GM18526 (cell line): ENCODE measurements around the gene PDPN.

ENCODE experiments used
- POLR2A ChIP-seq: IDR thresholded peaks from 3 replicates; pipeline ENCODE4 v1.6.1; 2011; ENCODE audit not compliant: insufficient read length; ENCODE audit errors: extremely low read depth

PDPN gene

DNA sequence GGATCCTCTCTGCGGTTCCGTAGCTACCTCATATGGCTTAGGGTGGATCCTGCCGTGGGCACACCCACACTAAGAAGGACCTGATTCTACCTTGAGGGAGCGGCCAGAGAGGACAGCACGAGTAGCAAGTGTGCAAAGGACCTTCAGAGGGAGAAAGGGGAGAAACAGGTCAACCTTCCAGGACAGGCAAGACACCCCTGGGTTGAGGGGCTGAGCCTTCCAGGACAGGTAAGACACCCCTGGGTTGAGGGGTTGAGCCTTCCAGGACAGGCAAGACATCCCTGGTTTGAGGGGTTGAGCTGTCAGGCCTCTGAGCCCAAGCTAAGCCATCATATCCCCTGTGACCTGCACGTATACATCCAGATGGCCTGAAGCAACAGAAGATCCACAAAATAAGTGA is 23.1 kb upstream of the PDPN start:
- no peak for TF ChIP-seq POLR2A

DNA sequence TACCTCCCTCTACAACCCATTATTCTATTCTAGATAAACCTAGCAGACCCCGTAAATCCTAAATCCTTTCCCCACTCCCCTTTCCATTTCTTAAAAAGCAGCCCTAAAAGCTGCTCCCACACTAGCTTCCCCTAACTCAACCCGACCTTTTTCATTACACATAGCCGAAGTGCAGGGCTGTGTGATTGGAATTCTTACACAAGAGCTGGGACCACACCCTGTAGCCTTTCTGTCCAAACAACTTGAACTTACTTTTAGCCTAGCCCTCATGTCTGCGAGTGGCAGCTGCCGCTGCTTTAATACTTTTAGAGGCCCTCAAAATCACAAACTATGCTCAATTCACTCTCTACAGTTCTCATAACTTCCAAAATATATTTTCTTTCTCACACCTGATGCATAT is 19.6 kb upstream of the PDPN start:
- no peak for TF ChIP-seq POLR2A

DNA sequence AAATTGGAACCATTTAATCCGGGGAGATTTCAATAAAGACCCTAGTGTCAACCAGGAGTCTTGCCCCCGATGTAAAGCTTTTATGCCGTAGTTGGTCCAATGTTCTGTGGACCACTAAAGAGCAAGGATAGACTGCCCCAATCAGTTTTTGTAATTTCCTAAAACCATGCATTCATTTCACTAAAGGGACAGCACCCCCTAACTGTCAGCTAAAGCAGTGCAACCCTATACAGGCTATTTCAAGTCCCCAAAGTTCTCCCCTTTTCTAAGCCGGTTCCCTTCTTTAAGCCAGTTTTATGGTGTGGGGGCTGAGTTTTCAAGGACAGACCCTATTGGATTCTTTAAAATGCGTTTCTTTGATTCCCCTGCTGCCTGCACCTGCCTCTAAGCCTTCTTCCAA is 12.7 kb upstream of the PDPN start:
- TF ChIP-seq POLR2A = no peak

DNA sequence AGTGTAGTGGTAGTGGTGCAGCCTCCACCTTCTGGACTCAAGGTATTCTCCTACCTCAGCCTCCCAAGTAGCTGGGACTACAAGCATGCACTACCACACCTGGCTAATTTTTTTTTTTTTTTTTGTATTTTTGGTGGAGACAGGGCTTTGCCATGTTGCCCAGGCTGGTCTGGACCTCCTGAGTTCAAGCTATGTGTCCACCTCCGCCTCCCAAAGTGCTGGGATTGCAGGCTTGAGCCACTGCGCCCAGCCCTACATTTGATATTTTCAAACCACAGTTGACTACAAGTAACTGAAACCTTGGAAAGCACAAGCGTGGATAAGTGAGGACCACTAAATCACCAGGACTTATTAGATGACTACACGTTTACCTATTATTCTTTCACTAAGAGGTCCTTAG is 10.0 kb upstream of the PDPN start:
- no peak for TF ChIP-seq POLR2A

DNA sequence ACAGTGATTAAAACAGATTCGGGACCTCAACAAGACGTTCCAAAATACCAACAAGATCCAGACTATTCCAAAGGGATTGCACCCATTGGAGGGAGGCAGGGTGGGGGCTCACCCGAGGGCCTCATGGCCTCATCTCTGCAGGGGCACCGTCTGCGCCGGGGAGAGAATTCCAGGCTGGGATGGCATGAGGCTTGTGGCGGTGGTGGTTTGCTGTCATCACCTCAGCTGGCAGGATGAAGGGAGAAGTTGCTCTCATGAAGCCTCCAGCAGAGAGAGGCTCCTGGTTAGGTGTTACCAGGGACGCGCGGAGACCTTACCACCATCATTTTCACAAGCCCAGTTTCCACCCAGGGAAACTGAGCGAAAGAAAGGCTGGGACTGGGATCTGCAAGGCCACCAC is 6.7 kb upstream of the PDPN start:
- no peak for TF ChIP-seq POLR2A

DNA sequence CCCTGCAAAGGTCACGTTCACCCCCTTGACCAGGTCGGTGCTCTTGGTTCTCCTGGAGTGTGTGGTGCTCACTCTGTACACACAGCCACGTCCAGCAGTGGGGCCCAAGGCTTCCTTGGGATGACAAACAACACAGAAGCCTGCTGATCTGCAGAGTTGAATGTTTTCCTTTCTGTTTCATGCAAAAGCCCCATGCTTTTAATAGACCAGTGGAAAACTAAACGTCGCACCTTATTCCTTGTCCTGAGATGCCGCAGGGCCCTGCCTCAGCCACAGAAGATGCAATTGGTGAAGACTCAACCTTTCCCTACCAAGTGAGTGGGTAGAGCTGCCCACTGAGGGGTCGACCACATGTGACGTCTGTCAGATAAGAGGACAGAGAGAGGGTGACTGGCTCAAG is 5.8 kb upstream of the PDPN start:
- no peak for TF ChIP-seq POLR2A

DNA sequence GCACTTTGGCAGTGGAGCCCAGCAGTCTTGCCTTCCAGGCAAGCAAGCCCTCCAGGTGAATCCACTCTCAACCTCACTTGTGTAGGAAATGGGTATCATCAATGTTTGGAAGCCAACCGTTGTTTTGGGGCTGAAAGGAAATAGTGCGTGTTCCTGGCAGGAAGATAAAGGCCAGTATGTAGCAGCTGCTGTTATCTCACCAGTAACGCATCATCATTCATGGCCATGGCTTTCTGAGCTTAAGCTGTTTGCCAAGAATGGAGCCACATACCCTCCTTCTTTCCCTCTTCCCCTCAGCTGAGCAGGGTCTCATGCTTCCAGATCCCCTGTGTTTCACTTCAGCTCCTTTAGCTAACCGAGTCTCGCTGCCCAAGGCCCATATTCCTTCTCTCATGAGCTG is 2.2 kb upstream of the PDPN start:
- no peak for TF ChIP-seq POLR2A

DNA sequence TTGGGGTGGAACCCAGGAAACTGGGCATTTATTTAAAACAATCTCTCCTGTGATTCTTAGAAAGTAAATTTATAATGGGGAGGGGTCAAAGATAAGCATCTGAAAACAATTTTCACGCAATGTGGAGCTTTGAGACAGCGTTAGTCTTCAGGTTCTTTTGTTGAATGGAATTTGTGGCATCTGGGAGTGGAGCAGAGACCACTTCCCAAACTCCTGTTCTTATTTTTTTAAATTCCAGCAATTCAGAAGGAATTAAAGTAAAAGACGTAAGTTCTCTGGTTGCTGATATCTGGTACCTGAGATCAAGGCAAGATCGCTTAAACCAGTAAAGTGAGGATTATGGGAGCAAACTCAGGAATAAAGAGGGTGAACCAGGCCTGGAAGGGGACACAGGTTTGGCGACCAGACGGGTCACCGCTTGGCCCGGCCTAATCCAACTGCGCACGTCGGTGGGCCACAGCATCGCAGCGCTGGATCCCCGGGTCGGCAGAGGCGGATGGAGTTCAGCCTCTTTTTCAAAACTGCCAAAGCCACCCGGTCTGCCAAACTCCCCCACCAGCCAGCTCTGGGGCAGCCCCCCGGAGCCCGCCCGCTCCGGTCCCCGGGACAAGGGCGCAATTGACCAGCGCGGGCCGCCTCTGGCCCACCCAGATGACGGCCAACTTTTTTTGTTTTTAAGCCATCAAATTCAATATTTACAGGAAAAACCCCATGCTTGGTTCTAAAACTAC is 754 bp upstream of the PDPN start:
- TF ChIP-seq POLR2A = no peak

DNA sequence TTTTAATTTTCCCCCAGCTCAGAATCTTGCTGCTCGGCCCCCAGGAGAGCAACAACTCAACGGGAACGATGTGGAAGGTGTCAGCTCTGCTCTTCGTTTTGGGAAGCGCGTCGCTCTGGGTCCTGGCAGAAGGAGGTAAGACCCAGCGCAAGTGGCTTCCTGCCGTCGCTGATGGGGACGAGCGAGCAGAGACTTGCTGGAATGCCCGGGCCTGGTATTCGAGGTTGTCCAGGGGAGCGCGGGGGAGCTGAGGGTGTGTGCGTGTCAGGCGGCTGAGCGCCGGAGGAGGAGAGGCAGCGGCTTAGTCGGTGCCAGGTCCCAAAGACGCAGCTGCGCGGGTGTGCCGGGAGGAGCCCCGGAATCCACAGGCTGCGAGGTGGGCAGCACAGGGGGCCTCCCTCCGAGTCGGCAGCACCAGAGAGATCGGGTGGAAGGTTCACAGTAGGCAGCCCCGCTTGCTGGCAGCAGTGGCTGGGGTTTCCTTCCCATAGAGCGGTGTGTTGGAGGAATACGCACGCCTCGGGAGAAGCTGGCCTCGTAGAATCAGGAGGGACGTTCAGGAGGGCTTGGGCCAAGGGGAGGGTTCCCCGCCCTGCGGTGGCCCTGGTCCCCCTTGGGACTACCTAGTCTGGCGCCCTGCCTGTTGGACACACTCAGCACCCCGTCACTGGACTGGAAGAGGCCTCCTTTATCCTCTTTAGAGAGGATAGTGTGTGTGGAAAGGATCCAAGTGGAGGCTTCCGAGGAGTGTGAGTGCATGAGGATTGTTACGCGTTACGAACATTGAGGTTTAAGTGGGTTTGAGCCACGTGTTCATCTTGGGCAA is 547 bp downstream of the PDPN start:
- no peak for TF ChIP-seq POLR2A

DNA sequence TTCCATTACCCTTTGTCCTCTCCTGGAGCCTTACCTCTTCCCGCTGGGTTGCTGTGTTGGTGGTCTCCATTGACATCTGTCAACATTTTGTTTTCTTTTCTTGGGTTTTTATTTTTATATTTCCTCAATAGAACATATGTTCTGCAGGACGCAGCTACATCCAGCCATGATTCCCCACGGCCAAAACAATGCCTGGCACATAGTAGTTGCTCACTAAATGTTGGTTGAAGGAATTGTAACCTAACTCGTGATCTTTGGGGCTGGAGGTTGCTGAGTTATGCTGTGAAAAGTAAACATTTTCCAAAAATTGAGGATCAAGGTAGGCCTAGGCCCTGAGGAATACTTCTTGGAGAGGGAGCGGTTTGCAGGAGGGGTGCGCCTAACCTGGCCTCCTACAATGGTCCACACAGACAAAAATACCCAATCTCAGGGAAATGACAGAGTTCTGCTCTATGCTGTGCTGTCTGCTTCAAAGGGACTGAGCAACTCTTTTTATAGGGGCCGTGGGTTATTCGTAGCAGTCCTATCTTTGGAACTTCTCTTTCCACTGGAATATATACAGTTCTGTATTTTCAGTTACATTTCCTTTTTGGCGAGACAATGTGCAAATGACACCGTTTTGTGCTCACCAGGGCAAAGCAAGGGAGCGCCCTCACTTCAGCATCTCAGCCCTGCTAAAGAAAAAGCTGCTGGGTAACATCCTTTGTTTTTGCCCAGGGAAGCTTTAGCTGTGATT is 1.4 kb downstream of the PDPN start:
- no peak for TF ChIP-seq POLR2A

DNA sequence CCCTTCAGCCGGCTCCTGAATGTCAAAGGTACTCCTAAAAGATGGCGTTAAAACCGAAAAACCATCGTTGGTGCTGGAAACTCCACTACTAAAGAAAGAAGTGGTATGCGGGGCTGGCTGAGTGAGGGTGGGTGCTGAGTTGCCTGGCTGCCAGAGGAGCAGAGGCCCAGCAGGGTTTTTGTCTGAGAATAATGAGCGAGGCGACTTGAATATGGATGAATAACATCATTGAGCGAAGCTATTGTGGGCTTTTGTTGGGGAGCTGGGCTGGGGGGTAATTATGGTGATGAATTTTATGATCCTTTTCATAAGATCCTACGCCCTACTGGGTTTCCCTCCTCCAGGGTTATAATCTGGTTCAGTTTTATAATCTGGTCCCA is 2.0 kb downstream of the PDPN start:
- TF ChIP-seq POLR2A = no peak

DNA sequence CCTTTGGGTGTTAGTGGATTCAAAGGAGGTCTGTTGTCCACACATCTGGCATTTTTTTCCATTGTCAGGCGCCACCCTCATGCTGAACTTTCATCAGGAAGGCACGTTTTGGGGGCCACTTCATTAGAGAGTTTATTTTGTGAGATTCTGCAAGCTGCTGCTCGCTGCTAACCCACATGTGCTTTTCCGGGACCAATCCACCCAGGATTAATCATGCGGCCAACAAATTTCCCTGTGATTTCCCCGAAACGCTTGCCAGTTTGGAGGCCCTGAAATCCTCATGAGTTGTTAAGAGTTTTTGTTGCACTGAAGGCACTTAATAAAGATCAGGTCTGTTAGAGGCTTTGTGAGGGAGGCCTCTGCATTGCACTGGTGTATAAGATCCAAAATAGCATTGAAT is 2.4 kb downstream of the PDPN start:
- no peak for TF ChIP-seq POLR2A

DNA sequence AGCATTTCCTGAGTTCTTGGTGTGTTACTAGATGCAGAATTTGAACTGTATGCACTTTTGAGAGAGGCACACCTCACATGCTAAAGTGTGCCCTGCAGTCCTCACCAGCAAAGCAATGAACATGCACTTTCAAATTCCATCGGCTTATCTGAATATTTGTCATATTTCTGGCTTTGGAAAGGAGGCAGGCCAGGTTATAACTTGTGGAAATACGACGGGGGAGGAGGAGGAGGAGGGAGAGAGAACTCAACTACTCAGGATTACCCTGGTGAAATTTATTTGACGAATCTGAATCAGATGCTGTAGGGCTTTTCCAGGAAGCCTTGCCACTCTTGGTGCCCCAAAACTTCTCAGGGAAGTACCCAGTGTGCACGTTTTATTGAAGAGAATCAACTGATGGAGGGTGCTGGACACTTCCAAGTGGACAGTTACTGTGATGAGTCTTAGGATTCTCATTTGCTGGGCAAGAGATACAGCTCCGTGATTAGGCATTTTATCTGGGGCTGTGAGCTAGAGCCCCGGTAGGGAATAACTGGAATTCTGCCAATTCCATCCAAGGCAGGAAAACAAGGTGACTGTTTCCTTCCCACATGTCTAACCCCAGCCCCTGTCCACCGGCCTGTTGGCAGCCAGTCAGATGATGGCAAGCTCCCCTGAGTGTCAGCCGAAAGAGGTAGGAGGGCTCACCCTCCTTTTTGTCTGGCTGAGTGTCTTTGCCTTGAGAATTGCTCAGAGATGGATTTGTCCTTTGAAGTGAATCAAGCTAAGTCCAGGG is 3.8 kb downstream of the PDPN start:
- TF ChIP-seq POLR2A = no peak

DNA sequence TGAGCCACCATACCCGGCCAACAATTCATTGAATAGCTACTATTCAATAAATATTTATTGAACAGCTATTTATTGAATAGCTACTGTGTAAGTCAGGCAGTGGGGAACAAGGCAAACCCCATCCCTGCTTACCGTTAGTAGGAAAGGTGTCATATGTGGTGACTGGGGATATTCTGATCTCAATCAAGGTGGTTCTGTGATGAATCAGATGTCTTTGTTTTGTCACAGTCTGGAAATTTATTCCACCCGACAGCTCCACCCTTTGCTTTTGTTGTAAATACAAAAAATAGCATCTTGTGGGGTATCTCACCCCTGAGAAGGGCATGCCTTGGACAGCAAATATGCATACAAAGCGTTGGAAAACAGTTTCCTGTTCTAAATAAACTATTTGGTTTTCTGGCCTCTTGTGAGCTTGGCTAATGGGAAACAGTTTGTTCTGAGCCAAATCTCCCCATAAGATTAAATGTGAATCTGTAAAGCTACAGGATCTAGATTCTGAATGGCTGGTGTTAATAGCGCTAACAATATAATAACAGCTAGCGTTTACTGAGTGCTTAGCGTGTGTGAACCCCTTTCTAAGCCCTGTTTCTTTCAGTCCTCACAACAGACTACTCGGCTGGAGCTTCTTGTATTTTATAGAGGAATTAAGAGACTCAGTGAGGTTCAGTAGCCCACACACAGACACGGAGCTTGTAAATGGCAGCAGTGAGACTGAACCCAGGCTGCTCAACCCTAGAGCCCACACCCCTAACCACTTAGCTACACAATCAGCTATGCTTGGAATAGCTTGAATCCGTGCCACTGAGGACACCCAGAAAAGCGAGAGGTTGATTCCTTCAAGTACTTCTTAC is 5.5 kb downstream of the PDPN start:
- TF ChIP-seq POLR2A = no peak
